HG03378 (cell line): ENCODE results near the gene GTF2H3.
"Not testable (repeated sequence)": the region's sequence is repeated elsewhere in the genome, so short reads cannot be mapped to it uniquely, and the experiment has no call there.

Experiments used
- ATAC-seq: cut with Tn5 transposase; IDR thresholded peaks from one replicate; pipeline ENCODE4 v1.9.1; 2021; ENCODE audit warnings: mild to moderate bottlenecking, moderate library complexity; ENCODE audit not compliant: unreplicated experiment

The GTF2H3 gene

GRCh38 chr12:123633379-123634141, at the start of gene GTF2H3, which contains the start of gene EIF2B1:
GTF2H3 (plus strand) TSS chr12:123633829; CDS start chr12:123633860, 31 bp downstream.
EIF2B1 (minus strand) TSS chr12:123633686; CDS start chr12:123633557, 129 bp downstream.
- peak; percentile 90 for ATAC-seq

DNA sequence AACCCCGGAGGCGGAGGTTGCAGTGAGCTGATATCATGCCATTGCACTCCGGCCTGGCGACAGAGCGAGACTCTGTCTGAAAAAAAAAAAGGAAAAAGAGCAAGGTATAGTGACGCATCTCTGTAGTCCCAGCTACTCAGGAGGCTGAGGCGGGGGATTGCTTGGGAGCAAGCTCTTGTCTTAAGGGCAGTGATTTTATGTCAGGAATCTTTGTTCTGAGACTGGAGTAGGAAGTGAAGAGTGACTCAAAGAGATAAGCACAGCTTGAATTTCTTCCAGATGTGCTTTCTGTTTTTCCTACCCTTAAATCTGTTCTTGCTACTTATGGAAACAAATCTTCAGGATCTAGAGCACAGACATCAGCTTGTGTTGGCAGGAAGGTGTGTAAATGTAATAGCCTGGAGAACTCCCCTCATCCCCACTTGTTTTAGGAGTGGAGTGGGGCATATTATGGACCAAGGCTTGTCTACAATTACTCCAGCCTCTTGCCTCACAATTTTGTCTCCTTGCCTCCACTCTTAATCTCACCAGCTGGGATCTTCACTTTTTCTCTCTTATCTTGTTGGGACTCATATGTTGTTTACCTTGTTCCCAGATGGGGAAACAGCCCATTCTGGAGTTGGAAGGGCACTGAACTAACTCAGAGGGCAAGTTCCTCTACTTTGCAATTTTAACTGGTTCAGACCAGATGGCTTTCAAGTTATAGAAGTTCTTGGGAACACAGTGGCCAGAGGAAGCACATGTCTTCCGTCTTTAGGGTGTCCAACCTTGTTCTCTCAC, 41.7 kb upstream of the GTF2H3 start:
- ATAC-seq, result no peak

GRCh38 chr12:123595729-123596128, 37.9 kb upstream of the GTF2H3 start:
- no peak for ATAC-seq

DNA sequence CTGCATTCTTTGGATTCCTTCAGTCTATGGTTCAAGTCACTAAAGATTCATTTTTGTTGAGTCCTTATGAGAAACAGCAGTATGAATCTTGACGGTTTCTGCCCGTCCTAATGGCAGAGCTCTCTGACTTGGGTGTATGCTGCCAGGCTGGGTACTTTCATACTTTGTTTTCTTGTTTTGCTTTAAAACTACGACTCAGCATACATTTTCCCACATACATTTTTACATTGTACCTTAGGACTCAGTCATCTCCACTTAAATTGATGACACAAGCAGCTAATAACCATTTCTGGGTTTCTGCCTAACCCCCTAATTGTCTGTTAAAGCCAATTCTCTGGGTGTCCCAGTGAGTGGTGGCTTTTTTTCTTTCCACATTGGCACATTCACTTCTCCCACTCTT, 36.5 kb upstream of the GTF2H3 start:
- ATAC-seq, result no peak

- no peak for ATAC-seq
Observed at GRCh38 chr12:123598522-123598921, 35.1 kb upstream of the GTF2H3 start.

DNA sequence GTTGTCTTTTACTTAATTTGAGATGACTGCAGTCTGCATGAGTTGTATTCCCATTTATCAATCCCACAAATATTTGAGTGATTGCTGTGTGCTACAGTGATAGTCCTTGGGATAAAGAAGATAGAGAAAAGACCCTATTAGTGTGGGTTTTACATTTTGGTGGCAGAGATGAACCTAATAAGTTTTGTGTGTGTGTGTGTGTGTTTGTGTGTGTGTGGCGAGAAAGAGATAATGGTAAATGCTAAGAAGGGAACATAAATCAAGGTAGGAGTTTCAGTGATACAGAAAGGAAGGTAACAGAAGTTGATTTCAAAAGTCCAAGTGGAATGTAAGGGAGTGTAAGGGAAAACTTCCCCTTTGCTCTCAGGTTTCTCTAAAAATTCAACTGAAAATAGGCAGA, 34.3 kb upstream of the GTF2H3 start:
- ATAC-seq, result no peak

- ATAC-seq, result no peak
Observed at GRCh38 chr12:123599721-123600120, 33.9 kb upstream of the GTF2H3 start.

DNA sequence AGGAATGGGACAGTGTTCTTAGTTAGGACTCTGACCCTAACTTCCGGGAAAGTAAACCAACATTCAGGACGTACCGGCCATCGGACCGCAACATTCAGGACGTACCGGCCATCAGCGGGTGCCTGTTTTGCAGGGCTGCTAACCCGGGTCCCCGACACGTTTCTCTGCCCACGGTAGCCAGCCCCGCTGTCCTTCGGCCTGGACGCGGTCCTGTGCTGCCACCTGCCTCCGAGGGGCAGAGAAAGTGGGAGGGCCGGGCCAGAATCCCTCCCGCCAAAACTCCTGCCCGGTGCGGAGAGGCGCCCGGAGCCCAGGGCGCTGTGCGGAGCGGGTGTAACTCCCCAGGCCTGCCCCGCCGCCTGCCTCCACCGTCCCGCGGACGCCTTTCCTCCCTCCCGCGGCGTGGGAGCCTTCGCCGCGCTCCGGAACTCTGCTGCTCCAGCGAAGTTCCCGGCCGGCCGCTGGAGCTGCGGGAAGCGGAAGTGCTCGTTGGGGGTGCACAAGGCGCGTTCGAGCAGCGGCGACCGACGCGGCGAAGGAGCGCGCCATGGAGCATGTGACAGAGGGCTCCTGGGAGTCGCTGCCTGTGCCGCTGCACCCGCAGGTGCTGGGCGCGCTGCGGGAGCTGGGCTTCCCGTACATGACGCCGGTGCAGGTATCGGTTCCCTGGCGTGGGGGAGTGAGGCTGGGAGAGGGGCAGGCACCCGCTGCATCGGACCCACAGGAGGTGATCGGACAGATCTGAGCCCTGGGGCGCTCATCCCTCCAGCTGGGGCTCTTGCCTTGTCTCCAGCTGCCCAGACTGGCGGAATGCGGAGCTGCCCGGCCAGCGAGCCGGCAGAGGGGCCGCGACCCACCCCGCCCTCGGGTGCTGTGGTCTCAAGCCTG, 31.8 kb upstream of the GTF2H3 start, which contains the start of gene DDX55:
Gene DDX55, plus strand, starts transcription at position 498 of the 888 bp plus-strand sequence. Its CDS starts 50 bp downstream, at position 548.
- peak; percentile 83 for ATAC-seq

DNA sequence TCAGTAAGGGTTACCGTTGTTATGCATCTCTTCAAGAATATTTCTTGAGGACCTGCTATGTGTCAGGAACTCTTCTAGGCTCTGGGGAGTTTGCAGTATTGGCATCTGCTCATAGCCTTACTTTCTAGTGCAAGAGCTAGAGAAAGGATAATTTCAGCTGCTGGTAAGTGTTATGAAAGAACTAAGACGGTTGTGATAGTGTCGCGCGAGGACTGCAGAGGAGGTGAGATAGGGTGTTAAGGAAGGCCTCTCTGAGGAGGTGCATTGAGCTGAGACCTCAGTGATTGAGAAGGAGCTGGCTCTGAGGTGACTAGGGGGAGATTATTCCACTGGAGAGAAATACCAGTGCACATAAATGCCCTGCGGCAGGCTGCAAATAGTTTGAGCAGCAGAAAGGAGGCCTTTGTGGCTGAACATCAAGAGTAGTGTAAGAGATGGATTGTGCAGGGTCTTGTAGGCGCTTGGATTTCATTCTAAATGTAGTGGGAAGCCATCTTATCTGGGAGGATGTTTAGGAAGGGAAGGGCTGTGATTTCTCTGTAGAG, 30.9 kb upstream of the GTF2H3 start:
- no peak for ATAC-seq

DNA sequence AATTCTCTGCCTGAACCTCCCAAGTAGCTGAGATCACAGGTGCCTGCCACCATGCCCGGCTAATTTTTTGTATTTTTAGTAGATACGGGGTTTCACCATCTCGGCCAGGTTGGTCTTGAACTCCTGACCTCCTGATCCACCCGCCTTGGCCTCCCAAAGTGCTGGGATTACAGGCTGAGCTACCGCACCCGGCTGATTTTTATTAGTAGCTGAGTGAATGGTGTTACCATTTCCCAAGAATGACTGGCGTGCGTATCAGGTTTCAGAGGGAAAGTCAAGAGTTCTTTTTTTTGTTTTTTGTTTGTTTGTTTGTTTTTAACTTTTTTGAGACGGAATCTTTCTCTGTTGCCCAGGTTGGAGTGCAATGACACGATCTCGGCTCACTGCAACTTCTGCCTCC, 30.1 kb upstream of the GTF2H3 start:
- not testable (repeated sequence) for ATAC-seq

- ATAC-seq, result no peak
Observed at GRCh38 chr12:123607756-123608155, 25.9 kb upstream of the GTF2H3 start.

DNA sequence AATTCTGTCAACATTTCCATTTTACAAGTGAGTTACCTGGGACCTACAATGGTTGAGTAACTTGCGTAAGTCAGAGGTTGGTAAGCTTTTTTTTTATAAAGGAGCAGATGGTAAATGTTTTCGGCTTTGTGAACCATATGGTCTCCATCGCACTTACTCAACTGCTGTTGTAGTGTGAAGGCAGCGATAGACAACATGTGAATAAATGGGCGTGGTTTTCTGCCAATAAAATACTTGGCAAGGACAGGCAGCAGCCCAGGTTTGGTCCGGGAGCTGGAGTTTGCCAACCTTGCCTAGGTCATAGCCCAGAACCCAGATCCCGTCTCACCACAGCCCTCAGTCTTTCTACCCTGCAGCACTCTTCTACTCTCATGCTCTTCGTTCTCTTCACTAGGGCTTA, 25.4 kb upstream of the GTF2H3 start:
- ATAC-seq, result no peak

DNA sequence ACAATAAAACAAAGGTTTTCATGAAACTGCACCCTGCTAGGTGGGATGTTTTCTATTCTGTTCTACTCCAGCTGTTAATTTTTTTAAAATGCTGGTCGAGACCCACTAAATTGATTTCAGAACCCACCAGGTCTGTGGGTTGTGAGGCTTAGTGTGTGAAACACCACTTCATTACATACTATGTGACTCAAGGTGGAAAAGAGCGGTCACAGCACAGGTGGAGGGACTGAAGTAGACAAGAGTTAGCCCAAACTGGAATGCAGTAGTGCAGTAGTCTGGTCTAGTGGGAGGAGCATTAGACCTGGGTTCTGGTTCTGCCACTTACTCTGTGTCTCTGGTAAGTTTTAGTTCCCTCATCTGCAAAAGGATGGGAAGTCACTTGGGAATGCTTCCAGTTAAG, 19.5 kb upstream of the GTF2H3 start:
- no peak for ATAC-seq

- no peak for ATAC-seq
Observed at GRCh38 chr12:123614531-123614930, 19.1 kb upstream of the GTF2H3 start.

DNA sequence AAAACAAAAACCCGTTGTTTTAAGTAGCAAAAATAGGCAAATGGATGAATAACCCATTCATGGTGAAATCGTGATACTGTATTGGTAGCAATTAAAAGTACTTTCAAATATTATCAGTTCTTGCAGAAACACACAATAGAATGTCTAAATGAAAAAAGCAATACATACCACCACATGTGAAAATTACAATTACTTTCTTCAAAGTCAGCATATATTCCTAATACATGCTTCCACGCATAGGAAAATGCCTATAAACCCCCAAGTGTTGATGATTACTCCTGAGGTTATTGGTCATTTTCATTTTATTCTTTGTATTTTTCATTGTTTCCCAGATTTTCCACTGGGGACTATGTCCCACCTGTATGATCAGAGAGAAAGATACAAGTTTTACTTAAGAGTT, 16.5 kb upstream of the GTF2H3 start:
- no peak for ATAC-seq

- ATAC-seq, result no peak
Observed at GRCh38 chr12:123617580-123617979, 16.0 kb upstream of the GTF2H3 start.

DNA sequence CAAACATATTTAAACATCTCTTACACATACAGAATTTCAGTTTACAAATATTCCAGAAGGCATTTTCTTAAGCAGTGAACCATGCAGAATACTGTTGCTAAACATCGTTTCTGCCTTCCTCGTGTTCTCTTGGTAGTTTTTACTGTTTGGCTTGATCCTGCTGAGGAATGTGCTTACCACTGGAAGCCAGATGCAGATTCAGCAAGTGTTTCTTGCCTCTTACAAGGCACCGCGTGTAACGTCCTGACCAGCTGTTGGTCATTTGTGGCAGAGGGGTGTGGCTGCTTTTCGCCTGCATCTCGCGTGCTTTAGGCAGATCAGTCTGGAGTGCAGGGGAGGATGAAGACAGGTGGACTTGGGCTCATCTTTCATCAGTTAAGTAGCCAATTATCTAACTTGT, 12.5 kb upstream of the GTF2H3 start:
- no peak for ATAC-seq

- ATAC-seq, result no peak
Observed at GRCh38 chr12:123621619-123622530, 11.8 kb upstream of the GTF2H3 start.

- ATAC-seq, result no peak
Observed at GRCh38 chr12:123634142-123634561, 523 bp downstream of the GTF2H3 start.

DNA sequence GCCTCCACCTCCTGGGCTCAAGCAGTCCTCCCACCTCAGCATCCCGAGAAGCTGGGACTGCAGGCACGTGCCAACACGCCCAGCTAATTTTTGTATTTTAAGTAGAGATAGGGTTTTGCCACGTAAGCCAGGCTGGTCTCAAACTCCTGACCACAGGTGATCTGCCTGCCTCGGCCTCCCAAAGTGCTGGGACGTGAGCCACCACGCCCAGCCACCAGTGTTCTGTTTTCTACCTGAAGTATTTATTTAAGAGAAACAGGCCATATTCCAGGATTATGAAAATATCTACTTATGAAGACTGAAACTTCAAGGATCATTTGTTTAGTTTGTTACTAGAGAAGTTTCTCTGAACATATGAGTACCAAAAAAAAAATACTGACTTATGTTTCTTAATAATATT, 10.3 kb downstream of the GTF2H3 start:
- ATAC-seq, result no peak
